Coronary artery (tissue), 2 donors: Measurements from ENCODE around the gene SMG6.

Source experiments
- DNase-seq: peaks from one replicate; pipeline ENCODE4 v3.0.0-alpha.2; 2017; ENCODE audit warnings: low spot score
- H3K27ac ChIP-seq, 2 donors: fragments of 200-600 bp; sonication (generic); one replicate each; pipeline ENCODE4 v1.5.1; 2016 to 2019
- H3K4me3 ChIP-seq: fragments of 200-600 bp; sonication (generic); 2 replicates; pipeline ENCODE4 v1.5.1; 2016; ENCODE audit warnings: mild to moderate bottlenecking, moderate library complexity
- CTCF ChIP-seq: fragments of 200-600 bp; sonication (generic); IDR thresholded peaks from one replicate; pipeline ENCODE4 v1.5.1; 2019; ENCODE audit warnings: antibody characterized with exemption

SMG6 gene

GRCh38 chr17:2060681-2061440 is 242.7 kb downstream of the SMG6 start:
- H3K4me3 ChIP-seq = no peak overlapping the region
- peak overlapping the region; percentile 18 to 88 for H3K27ac ChIP-seq

GRCh38 chr17:2060385-2060658 is 243.3 kb downstream of the SMG6 start:
- TF ChIP-seq CTCF = no peak
- peak overlapping the region; percentile 28 to 88 for H3K27ac ChIP-seq
- no peak for DNase-seq
- H3K4me3 ChIP-seq = no peak overlapping the region

More at GRCh38 chr17:2060681-2061440, 242.7 kb downstream of the SMG6 start:
- TF ChIP-seq CTCF = no peak
- DNase-seq = no peak

GRCh38 chr17:2059547-2060384 is 243.8 kb downstream of the SMG6 start:
- no peak for TF ChIP-seq CTCF
- no peak for DNase-seq
- Histone ChIP-seq H3K4me3 (peak overlapping the region; percentile 69), H3K27ac (peak overlapping the region; percentile 28 to 88)

- peak overlapping the region in 1 of 2 donors; percentile 88 for H3K27ac ChIP-seq
- H3K4me3 ChIP-seq = peak overlapping the region; percentile 69
- TF ChIP-seq CTCF = peak; percentile 15
- no peak for DNase-seq
Measured at GRCh38 chr17:2058586-2059546, 244.7 kb downstream of the SMG6 start.

GRCh38 chr17:2057760-2058585 is 245.6 kb downstream of the SMG6 start:
- Histone ChIP-seq H3K27ac (peak overlapping the region in 1 of 2 donors; percentile 88), H3K4me3 (peak overlapping the region; percentile 69)
- DNase-seq = no peak
- no peak for TF ChIP-seq CTCF

GRCh38 chr17:2057175-2057759 is 246.3 kb downstream of the SMG6 start:
- no peak for TF ChIP-seq CTCF
- Histone ChIP-seq H3K4me3 (peak overlapping the region; percentile 69), H3K27ac (peak overlapping the region in 1 of 2 donors; percentile 88)
- DNase-seq = no peak
